HepG2 (cell line): ENCODE data around the gene UBE4A. TPM values are rescaled to one million over a fixed set of nuclear protein-coding genes. Genes with fewer than 3 reads are reported as not detected.
A peak's percentile ranks its signal among the peaks of the same experiment; 100 is the strongest.

Experiments used
- DRAP1 ChIP-seq: IDR thresholded peaks from 2 replicates; pipeline ENCODE4 v1.6.1; 2016; ENCODE audit warnings: missing genetic modification reagents, missing compliant biosample characterization
- FOXM1 ChIP-seq: sonication (generic); formaldehyde crosslinking; IDR thresholded peaks from 2 replicates; pipeline ENCODE4 v1.5.0; 2020; ENCODE audit warnings: missing genetic modification reagents
- HNF4A ChIP-seq: sonication (generic); formaldehyde crosslinking; IDR thresholded peaks from 2 replicates; pipeline ENCODE4 v1.4.0; 2020; ENCODE audit warnings: missing genetic modification reagents
- RFX3 ChIP-seq: IDR thresholded peaks from 2 replicates; pipeline ENCODE4 v1.6.1; 2016; ENCODE audit warnings: missing biosample characterization, missing genetic modification reagents
- SIX1 ChIP-seq: sonication (generic); formaldehyde crosslinking; IDR thresholded peaks from 2 replicates; pipeline ENCODE4 v1.4.0; 2020; ENCODE audit warnings: missing genetic modification reagents, borderline replicate concordance
- SMAD1 ChIP-seq: sonication (generic); formaldehyde crosslinking; IDR thresholded peaks from 2 replicates; pipeline ENCODE4 v1.4.0; 2020; ENCODE audit warnings: missing genetic modification reagents, low read depth, mild to moderate bottlenecking, borderline replicate concordance
- SOX5 ChIP-seq: IDR thresholded peaks from 2 replicates; pipeline ENCODE4 v1.6.1; 2016; ENCODE audit warnings: borderline replicate concordance
- TAF15 ChIP-seq: fragments of 200-400 bp; formaldehyde crosslinking; IDR thresholded peaks from one replicate; pipeline ENCODE4 v1.6.1; 2018; ENCODE audit warnings: mild to moderate bottlenecking, low read depth, low read length; ENCODE audit not compliant: poor library complexity, severe bottlenecking
- TBP ChIP-seq: sonication (generic); formaldehyde crosslinking; IDR thresholded peaks from 2 replicates; pipeline ENCODE4 v1.5.0; 2020; ENCODE audit warnings: missing genetic modification reagents
- WIZ ChIP-seq: sonication (generic); formaldehyde crosslinking; IDR thresholded peaks from 2 replicates; pipeline ENCODE4 v1.5.1; 2020; ENCODE audit warnings: mild to moderate bottlenecking, missing genetic modification reagents
- ZNF335 ChIP-seq: sonication (generic); formaldehyde crosslinking; IDR thresholded peaks from 2 replicates; pipeline ENCODE4 v1.4.0; 2020; ENCODE audit warnings: missing genetic modification reagents
- polyA plus RNA-seq, 8 experiments: library from polyadenylated mRNA; depleted of rRNA in 3 of 8; stranded (reverse) in 7 of 8; unstranded in 1 of 8; fragments of >200 nt; fragmentation: Illumina TruSeq in 4 of 8; extraction: Trizol in 4 of 8; gene quantifications; 2 replicates each; pipeline versions ENCODE4 v1.2.1 to v1.2.3, GENCODE V29; 2011 to 2016; ENCODE audit warnings: low read depth in 4 of 8, missing spikeins in 1 of 8, mixed read lengths in 1 of 8; ENCODE audit not compliant: insufficient read depth in 1 of 8
- total RNA-seq, 5 experiments: library from RNA; depleted of rRNA; stranded (reverse); fragments of >200 nt; fragmentation: Illumina TruSeq; extraction: Trizol; gene quantifications; 2 replicates each; pipeline ENCODE4 v1.2.3, GENCODE V29; 2016; ENCODE audit warnings: low read depth in 1 of 5
- TF ChIP-seq, protein P1 (sequence below): sonication (generic); formaldehyde crosslinking; IDR thresholded peaks from 2 replicates; pipeline ENCODE4 v1.9.0; 2021; ENCODE audit warnings: mild to moderate bottlenecking, missing genetic modification reagents
- TF ChIP-seq, protein P2 (sequence below): sonication (generic); formaldehyde crosslinking; IDR thresholded peaks from 2 replicates; pipeline ENCODE4 v1.4.0; 2020; ENCODE audit warnings: missing genetic modification reagents, borderline replicate concordance
- TF ChIP-seq, protein P3 (sequence below): sonication (generic); formaldehyde crosslinking; IDR thresholded peaks from 2 replicates; pipeline ENCODE4 v1.5.1; 2020; ENCODE audit warnings: missing genetic modification reagents, mild to moderate bottlenecking, borderline replicate concordance
- TF ChIP-seq, protein P4 (sequence below): sonication (generic); formaldehyde crosslinking; IDR thresholded peaks from 2 replicates; pipeline ENCODE4 v1.4.0; 2020; ENCODE audit warnings: missing genetic modification reagents

UBE4A gene
- total and polyA plus RNA-seq, 2 of the 13 experiments (the other 11 are each of a cell fraction or from before 2014, with no cell fraction given), result 15.1 to 32.7 TPM

GRCh38 chr11:118401151-118401879 is 41.9 kb downstream of the UBE4A start, which contains the start of gene ATP5MG (continued):
- TF ChIP-seq, protein P1, sequence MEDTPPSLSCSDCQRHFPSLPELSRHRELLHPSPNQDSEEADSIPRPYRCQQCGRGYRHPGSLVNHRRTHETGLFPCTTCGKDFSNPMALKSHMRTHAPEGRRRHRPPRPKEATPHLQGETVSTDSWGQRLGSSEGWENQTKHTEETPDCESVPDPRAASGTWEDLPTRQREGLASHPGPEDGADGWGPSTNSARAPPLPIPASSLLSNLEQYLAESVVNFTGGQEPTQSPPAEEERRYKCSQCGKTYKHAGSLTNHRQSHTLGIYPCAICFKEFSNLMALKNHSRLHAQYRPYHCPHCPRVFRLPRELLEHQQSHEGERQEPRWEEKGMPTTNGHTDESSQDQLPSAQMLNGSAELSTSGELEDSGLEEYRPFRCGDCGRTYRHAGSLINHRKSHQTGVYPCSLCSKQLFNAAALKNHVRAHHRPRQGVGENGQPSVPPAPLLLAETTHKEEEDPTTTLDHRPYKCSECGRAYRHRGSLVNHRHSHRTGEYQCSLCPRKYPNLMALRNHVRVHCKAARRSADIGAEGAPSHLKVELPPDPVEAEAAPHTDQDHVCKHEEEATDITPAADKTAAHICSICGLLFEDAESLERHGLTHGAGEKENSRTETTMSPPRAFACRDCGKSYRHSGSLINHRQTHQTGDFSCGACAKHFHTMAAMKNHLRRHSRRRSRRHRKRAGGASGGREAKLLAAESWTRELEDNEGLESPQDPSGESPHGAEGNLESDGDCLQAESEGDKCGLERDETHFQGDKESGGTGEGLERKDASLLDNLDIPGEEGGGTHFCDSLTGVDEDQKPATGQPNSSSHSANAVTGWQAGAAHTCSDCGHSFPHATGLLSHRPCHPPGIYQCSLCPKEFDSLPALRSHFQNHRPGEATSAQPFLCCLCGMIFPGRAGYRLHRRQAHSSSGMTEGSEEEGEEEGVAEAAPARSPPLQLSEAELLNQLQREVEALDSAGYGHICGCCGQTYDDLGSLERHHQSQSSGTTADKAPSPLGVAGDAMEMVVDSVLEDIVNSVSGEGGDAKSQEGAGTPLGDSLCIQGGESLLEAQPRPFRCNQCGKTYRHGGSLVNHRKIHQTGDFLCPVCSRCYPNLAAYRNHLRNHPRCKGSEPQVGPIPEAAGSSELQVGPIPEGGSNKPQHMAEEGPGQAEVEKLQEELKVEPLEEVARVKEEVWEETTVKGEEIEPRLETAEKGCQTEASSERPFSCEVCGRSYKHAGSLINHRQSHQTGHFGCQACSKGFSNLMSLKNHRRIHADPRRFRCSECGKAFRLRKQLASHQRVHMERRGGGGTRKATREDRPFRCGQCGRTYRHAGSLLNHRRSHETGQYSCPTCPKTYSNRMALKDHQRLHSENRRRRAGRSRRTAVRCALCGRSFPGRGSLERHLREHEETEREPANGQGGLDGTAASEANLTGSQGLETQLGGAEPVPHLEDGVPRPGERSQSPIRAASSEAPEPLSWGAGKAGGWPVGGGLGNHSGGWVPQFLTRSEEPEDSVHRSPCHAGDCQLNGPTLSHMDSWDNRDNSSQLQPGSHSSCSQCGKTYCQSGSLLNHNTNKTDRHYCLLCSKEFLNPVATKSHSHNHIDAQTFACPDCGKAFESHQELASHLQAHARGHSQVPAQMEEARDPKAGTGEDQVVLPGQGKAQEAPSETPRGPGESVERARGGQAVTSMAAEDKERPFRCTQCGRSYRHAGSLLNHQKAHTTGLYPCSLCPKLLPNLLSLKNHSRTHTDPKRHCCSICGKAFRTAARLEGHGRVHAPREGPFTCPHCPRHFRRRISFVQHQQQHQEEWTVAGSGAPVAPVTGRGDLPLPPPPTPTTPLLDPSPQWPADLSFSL, result peak; percentile 58; the same call in 1 of the 2 replicates
- TF ChIP-seq TAF15, result no peak
- TF ChIP-seq, protein P2, sequence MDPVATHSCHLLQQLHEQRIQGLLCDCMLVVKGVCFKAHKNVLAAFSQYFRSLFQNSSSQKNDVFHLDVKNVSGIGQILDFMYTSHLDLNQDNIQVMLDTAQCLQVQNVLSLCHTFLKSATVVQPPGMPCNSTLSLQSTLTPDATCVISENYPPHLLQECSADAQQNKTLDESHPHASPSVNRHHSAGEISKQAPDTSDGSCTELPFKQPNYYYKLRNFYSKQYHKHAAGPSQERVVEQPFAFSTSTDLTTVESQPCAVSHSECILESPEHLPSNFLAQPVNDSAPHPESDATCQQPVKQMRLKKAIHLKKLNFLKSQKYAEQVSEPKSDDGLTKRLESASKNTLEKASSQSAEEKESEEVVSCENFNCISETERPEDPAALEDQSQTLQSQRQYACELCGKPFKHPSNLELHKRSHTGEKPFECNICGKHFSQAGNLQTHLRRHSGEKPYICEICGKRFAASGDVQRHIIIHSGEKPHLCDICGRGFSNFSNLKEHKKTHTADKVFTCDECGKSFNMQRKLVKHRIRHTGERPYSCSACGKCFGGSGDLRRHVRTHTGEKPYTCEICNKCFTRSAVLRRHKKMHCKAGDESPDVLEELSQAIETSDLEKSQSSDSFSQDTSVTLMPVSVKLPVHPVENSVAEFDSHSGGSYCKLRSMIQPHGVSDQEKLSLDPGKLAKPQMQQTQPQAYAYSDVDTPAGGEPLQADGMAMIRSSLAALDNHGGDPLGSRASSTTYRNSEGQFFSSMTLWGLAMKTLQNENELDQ (CRISPR knock-in tag), result no peak
- no peak for TF ChIP-seq WIZ (CRISPR knock-in tag)
- TF ChIP-seq ZNF335 (CRISPR knock-in tag), result peak; percentile 100
- no peak for TF ChIP-seq FOXM1 (CRISPR knock-in tag)
- TF ChIP-seq, protein P3, sequence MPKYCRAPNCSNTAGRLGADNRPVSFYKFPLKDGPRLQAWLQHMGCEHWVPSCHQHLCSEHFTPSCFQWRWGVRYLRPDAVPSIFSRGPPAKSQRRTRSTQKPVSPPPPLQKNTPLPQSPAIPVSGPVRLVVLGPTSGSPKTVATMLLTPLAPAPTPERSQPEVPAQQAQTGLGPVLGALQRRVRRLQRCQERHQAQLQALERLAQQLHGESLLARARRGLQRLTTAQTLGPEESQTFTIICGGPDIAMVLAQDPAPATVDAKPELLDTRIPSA, result no peak
- TF ChIP-seq SIX1 (CRISPR knock-in tag), result no peak
- TF ChIP-seq TBP (CRISPR knock-in tag), result no peak
- TF ChIP-seq SMAD1 (CRISPR knock-in tag), result peak; percentile 26; the same call in 1 of the 2 replicates
- no peak for TF ChIP-seq SOX5
- peak; percentile 48 for TF ChIP-seq DRAP1
- TF ChIP-seq RFX3 (CRISPR knock-in tag), result no peak
- TF ChIP-seq HNF4A (CRISPR knock-in tag), result no peak
- TF ChIP-seq, protein P4, sequence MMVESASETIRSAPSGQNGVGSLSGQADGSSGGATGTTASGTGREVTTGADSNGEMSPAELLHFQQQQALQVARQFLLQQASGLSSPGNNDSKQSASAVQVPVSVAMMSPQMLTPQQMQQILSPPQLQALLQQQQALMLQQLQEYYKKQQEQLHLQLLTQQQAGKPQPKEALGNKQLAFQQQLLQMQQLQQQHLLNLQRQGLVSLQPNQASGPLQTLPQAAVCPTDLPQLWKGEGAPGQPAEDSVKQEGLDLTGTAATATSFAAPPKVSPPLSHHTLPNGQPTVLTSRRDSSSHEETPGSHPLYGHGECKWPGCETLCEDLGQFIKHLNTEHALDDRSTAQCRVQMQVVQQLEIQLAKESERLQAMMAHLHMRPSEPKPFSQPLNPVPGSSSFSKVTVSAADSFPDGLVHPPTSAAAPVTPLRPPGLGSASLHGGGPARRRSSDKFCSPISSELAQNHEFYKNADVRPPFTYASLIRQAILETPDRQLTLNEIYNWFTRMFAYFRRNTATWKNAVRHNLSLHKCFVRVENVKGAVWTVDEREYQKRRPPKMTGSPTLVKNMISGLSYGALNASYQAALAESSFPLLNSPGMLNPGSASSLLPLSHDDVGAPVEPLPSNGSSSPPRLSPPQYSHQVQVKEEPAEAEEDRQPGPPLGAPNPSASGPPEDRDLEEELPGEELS, result no peak
